ENCODE measurements around the gene PSMC3IP.

DNA sequence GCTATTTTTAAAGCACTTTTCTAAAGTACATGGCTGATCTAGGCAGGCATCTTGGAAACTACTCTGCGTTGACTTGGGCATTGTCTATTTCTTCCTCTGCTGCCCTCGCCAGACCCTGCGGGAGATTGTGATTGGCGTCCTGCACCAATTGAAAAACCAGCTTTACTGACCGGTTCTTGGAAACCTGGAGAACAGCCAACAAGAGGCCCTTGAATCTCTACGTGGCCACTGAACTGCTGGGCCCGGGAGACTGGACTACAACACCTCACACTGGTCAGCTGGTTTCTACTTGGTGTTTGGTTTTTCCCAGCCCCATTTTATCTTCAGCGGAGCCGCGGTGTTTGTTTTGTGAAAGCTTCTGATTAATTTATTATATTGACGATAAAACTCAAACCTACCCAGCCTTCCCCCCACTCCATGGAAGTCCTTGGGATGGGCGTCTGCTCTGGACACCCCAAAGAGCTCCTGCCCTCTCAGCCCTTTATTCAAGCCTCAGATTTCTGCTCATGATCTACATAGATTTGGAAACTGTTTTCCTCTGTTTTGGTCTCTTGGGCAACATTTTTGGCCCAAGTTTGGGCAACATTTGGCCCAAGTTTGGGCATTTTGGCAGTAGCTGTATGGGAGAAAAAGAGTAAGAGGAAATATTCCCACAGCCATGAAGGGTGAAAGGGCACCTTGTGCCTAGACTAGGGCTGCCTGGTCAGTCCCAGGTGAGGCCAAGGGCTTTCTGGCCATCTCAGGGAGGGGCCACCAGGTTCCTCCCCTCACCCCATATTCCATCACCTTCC is 5.9 kb downstream of the PSMC3IP start:
- TF ChIP-seq, protein P1, sequence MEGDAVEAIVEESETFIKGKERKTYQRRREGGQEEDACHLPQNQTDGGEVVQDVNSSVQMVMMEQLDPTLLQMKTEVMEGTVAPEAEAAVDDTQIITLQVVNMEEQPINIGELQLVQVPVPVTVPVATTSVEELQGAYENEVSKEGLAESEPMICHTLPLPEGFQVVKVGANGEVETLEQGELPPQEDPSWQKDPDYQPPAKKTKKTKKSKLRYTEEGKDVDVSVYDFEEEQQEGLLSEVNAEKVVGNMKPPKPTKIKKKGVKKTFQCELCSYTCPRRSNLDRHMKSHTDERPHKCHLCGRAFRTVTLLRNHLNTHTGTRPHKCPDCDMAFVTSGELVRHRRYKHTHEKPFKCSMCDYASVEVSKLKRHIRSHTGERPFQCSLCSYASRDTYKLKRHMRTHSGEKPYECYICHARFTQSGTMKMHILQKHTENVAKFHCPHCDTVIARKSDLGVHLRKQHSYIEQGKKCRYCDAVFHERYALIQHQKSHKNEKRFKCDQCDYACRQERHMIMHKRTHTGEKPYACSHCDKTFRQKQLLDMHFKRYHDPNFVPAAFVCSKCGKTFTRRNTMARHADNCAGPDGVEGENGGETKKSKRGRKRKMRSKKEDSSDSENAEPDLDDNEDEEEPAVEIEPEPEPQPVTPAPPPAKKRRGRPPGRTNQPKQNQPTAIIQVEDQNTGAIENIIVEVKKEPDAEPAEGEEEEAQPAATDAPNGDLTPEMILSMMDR (IDR thresholded peaks at IDR 0.05 in 8 of 11, conservative IDR thresholded peaks at IDR 0.05 in 3 of 11) = no peak
- no peak for TF ChIP-seq POLR2A (IDR thresholded peaks at IDR 0.05)
